OCI-M1 (cell line): ENCODE results near the gene PRR36.

Source experiments
- DNase-seq: peaks from one replicate; lab custom pipeline; 2025; lab: John Stamatoyannopoulos, UW

Gene PRR36

GRCh38 chr19:7872306-7873204, 1.6 kb downstream of the PRR36 start:
- DNase-seq: no peak

- peak; percentile 99 for DNase-seq
These were observed 2.5 kb downstream of the PRR36 start for GRCh38 chr19:7871437-7872305.

GRCh38 chr19:7870571-7871436, 3.4 kb downstream of the PRR36 start:
- DNase-seq: peak; percentile 99

GRCh38 chr19:7869910-7870511, 4.2 kb downstream of the PRR36 start:
- DNase-seq: peak; percentile 98

- DNase-seq: peak; percentile 93
These were observed 4.7 kb downstream of the PRR36 start for GRCh38 chr19:7869453-7869909.

- peak; percentile 98 for DNase-seq
These were observed 5.3 kb downstream of the PRR36 start for GRCh38 chr19:7868671-7869452.

- DNase-seq: no peak
These were observed 5.9 kb downstream of the PRR36 start for GRCh38 chr19:7868326-7868670.

GRCh38 chr19:7867092-7867844, 6.9 kb downstream of the PRR36 start:
- DNase-seq: no peak

GRCh38 chr19:7866399-7867091, 7.6 kb downstream of the PRR36 start:
- DNase-seq: no peak

- peak; percentile 28 for DNase-seq
These were observed 8.8 kb downstream of the PRR36 start for GRCh38 chr19:7865262-7865911.

- DNase-seq: no peak
These were observed 9.5 kb downstream of the PRR36 start for GRCh38 chr19:7864690-7865074.

- no peak for DNase-seq
These were observed 10.1 kb downstream of the PRR36 start for GRCh38 chr19:7863971-7864689.

GRCh38 chr19:7863157-7863970, 10.8 kb downstream of the PRR36 start:
- DNase-seq: no peak

- DNase-seq: peak; percentile 36
These were observed 11.7 kb downstream of the PRR36 start for GRCh38 chr19:7862413-7862951.

- DNase-seq: no peak
These were observed 12.4 kb downstream of the PRR36 start for GRCh38 chr19:7861619-7862412.
